ENCODE measurements around the gene PTPN4.

DNA sequence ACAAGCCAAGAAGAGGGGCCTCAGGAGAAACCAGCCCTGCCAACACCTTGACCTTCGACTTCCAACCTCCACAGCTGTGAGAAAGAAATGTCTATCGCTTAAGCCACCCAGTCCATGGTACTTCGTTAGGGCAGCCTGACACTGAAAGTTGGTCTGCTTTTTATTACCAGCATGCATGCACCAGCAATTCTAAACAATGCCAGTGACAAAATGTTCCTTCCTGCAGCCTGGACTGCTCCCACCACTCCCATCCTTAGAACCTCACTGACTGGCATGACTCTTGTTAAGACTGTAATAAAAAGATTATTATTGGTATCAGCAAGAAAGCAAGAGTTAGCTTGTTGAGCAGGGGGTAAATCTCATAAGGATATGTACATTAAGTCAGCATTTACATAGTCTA lies 47.2 kb upstream of the PTPN4 start:
- TF ChIP-seq, protein P1, sequence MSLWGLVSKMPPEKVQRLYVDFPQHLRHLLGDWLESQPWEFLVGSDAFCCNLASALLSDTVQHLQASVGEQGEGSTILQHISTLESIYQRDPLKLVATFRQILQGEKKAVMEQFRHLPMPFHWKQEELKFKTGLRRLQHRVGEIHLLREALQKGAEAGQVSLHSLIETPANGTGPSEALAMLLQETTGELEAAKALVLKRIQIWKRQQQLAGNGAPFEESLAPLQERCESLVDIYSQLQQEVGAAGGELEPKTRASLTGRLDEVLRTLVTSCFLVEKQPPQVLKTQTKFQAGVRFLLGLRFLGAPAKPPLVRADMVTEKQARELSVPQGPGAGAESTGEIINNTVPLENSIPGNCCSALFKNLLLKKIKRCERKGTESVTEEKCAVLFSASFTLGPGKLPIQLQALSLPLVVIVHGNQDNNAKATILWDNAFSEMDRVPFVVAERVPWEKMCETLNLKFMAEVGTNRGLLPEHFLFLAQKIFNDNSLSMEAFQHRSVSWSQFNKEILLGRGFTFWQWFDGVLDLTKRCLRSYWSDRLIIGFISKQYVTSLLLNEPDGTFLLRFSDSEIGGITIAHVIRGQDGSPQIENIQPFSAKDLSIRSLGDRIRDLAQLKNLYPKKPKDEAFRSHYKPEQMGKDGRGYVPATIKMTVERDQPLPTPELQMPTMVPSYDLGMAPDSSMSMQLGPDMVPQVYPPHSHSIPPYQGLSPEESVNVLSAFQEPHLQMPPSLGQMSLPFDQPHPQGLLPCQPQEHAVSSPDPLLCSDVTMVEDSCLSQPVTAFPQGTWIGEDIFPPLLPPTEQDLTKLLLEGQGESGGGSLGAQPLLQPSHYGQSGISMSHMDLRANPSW (CRISPR knock-in tag; IDR thresholded peaks at IDR 0.05; ENCODE audit: borderline replicate concordance) = no peak
- TF ChIP-seq USF2 (IDR thresholded peaks at IDR 0.05; ENCODE audit: low read depth, low read length) = no peak
- TF ChIP-seq USF2 (CRISPR knock-in tag; IDR thresholded peaks at IDR 0.05; ENCODE audit: borderline replicate concordance) = no peak
- no peak for TF ChIP-seq FOXA1 (IDR thresholded peaks at IDR 0.05)
- no peak for TF ChIP-seq FOXA1 (CRISPR knock-in tag; IDR thresholded peaks at IDR 0.05)
- no peak for TF ChIP-seq ELF1 (CRISPR knock-in tag; IDR thresholded peaks at IDR 0.05)
- TF ChIP-seq ZFX (CRISPR knock-in tag; IDR thresholded peaks at IDR 0.05; ENCODE audit: low read depth) = no peak
- no peak for TF ChIP-seq ZNF44 (CRISPR knock-in tag; IDR thresholded peaks at IDR 0.05)
- no peak for TF ChIP-seq CTCF (CRISPR knock-in tag; IDR thresholded peaks at IDR 0.05)

All from HepG2 (cell line).